Sigmoid colon (tissue), 4 donors: Measurements from ENCODE around the gene CCM2L.

ENCODE experiments used
- POLR2A ChIP-seq, 2 donors: fragments of 450-650 bp; IDR thresholded peaks; one replicate each; pipeline ENCODE4 v1.6.1; 2016; ENCODE audit warnings: antibody characterized with exemption in 2 of 2, mild to moderate bottlenecking in 2 of 2, moderate library complexity in 2 of 2
- POLR2AphosphoS5 ChIP-seq, 4 donors: sonication (generic); formaldehyde crosslinking; IDR thresholded peaks; one replicate each; pipeline ENCODE4 v1.6.1; 2017; ENCODE audit warnings: antibody characterized with exemption in 4 of 4
- TF ChIP-seq, protein P1 (sequence below), 4 experiments: fragments of 450-650 bp in 3 of 4; fragments of 200-600 bp in 1 of 4; IDR thresholded peaks; one replicate each; pipeline ENCODE4 v1.5.1; 2016 to 2019; ENCODE audit warnings: antibody characterized with exemption in 4 of 4, mild to moderate bottlenecking in 3 of 4, moderate library complexity in 2 of 4

DNA sequence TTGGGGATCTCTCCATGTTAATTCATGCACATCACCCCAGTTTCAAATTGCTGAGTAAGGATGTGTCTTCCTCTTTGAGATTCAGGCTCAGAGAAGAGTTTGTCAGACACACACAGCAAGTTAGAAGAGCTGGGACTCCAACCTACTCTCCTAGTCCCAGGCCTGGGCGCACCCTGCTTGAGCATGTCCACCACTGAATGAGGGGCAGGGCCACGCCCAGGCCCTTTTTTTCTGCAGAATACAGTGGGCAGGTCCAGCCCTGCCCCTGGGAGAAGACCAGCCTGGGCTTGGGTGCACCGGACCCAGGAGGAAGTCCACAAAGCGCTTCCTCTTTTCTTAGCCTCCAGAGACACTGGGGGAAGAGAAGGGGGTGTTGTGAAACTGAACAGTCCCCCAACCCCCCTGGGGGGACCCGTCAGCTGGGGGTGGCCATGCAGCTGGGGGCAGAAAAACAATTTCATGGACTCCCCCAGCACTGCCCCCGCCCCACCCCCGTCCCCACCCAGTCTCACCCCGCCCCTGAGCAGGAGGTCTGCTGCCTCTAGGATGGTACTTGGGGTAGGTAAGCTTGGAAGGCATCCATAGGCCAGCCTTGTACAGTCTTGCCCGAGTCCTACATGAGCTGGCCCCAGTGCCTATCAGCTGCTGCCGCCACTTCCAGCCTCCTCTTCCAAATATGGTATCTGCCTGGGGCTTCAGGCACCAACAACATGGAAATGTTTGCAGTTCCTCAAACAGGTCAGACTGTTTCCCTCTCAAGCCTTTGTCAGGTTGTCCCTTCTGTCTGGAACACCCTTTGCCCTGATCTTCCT, 30.1 kb downstream of the CCM2L start:
- TF ChIP-seq, protein P1, sequence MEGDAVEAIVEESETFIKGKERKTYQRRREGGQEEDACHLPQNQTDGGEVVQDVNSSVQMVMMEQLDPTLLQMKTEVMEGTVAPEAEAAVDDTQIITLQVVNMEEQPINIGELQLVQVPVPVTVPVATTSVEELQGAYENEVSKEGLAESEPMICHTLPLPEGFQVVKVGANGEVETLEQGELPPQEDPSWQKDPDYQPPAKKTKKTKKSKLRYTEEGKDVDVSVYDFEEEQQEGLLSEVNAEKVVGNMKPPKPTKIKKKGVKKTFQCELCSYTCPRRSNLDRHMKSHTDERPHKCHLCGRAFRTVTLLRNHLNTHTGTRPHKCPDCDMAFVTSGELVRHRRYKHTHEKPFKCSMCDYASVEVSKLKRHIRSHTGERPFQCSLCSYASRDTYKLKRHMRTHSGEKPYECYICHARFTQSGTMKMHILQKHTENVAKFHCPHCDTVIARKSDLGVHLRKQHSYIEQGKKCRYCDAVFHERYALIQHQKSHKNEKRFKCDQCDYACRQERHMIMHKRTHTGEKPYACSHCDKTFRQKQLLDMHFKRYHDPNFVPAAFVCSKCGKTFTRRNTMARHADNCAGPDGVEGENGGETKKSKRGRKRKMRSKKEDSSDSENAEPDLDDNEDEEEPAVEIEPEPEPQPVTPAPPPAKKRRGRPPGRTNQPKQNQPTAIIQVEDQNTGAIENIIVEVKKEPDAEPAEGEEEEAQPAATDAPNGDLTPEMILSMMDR (IDR thresholded peaks at IDR 0.05), result no peak
- no peak for TF ChIP-seq POLR2A (IDR thresholded peaks at IDR 0.05)
- TF ChIP-seq POLR2AphosphoS5 (IDR thresholded peaks at IDR 0.05), result no peak
